ENCODE results near the gene RANBP1. TPM values are rescaled to one million over a fixed set of nuclear protein-coding genes. Genes with fewer than 3 reads are reported as not detected.

The RANBP1 gene
- total and polyA plus RNA-seq, 2 of the 4 experiments (the other 2 are of a cell fraction) = 173 to 376 TPM

DNA sequence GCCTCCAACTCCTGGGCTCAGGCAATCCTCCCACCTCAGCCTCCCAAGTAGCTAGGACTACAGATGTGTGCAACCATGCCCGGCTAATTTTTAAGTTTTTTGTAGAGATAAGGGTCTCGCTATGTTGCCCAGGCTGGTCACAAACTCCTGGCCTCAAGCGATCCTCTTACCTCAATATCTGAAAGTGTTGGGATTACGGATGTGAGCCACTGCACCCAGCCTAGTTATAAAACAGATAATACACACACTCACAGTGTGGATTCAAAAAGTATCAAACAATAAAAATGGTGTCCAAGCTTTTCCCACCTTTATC, 35.3 kb downstream of the RANBP1 start:
- Histone ChIP-seq H3K27me3 (ENCODE audit: control insufficient read depth, insufficient read depth, low read length) (no peaks in the 10 kb centered on the region), H3K56ac (ENCODE audit: extremely low read depth, insufficient read depth, low read length) (no peak overlapping the region)
- in situ Hi-C loops (cut with MboI; ENCODE audit: low sequenced_read_pairs) = loop anchor here (10.0 kb wide), 1 partner anchor 304 kb away; no protein-coding TSS in a partner anchor

More for the DNA sequence above, 35.3 kb downstream of the RANBP1 start:
- Histone ChIP-seq H3K9me1 (ENCODE audit: insufficient read depth, low read length) (no peaks in the 10 kb centered on the region), H3K4ac (ENCODE audit: low read depth, low read length) (no peak overlapping the region), H2BK15ac (ENCODE audit: low read depth, low read length) (no peak overlapping the region), H4K8ac (ENCODE audit: low read depth in 2 of 2, low read length in 2 of 2) (no peak overlapping the region), H3K4me3 (ENCODE audit: insufficient read depth, low read depth, low read length) (no peak overlapping the region), H3K79me1 (ENCODE audit: low read depth in 1 of 2, low read length in 2 of 2) (no peaks in the 10 kb centered on the region), H2AFZ (replicated peaks; ENCODE audit: low read length, poor library complexity) (no peak overlapping the region), H3K36me3 (ENCODE audit: control insufficient read depth, insufficient read depth, low read length) (peaks cover 2% of the 10 kb centered on the region; the same call in 1 of the 2 replicates), H2AK5ac (ENCODE audit: low read depth, low read length) (no peak overlapping the region), H3K4me2 (ENCODE audit: low read depth, low read length) (no peak overlapping the region), H2BK20ac (ENCODE audit: low read depth, low read length) (no peak overlapping the region), H3K4me1 (ENCODE audit: control insufficient read depth, insufficient read depth, low read length) (peaks cover 8% of the 10 kb centered on the region), H4K5ac (ENCODE audit: low read depth, low read length) (no peak overlapping the region), H3K27ac (ENCODE audit: insufficient read depth, low read length) (no peak overlapping the region), H4K20me1 (ENCODE audit: insufficient read depth, low read length) (peaks cover 9% of the 10 kb centered on the region; the same call in 1 of the 2 replicates), H4K91ac (ENCODE audit: insufficient read depth, low read depth, low read length) (no peak overlapping the region), H3K23ac (ENCODE audit: low read depth, low read length) (no peak overlapping the region), H3K18ac (ENCODE audit: low read depth, low read length) (no peak overlapping the region), H3K14ac (replicated peaks; ENCODE audit: low read depth, low read length) (no peak overlapping the region), H3K9ac (ENCODE audit: low read depth, low read length) (no peak overlapping the region), H2AK9ac (replicated peaks; ENCODE audit: low read depth, low read length, poor library complexity) (no peak overlapping the region), H2BK120ac (ENCODE audit: low read depth, low read length) (no peak overlapping the region), H2BK5ac (ENCODE audit: low read depth, low read length, poor library complexity, severe bottlenecking) (no peak overlapping the region), H3K9me3 (ENCODE audit: control insufficient read depth, insufficient read depth, low read length) (no peaks in the 10 kb centered on the region)
- ChIA-PET CTCF (no interaction called here), POLR2A (ENCODE audit: unreplicated experiment) (no interaction called here)
- DNase-seq = no peak
- intact Hi-C loops (cut with micrococcal nuclease) = no loop called here
- dilution Hi-C loops (cut with HindIII; ENCODE audit: low sequenced_read_pairs, unreplicated experiment) = no loop called here
- TF ChIP-seq, protein P1, sequence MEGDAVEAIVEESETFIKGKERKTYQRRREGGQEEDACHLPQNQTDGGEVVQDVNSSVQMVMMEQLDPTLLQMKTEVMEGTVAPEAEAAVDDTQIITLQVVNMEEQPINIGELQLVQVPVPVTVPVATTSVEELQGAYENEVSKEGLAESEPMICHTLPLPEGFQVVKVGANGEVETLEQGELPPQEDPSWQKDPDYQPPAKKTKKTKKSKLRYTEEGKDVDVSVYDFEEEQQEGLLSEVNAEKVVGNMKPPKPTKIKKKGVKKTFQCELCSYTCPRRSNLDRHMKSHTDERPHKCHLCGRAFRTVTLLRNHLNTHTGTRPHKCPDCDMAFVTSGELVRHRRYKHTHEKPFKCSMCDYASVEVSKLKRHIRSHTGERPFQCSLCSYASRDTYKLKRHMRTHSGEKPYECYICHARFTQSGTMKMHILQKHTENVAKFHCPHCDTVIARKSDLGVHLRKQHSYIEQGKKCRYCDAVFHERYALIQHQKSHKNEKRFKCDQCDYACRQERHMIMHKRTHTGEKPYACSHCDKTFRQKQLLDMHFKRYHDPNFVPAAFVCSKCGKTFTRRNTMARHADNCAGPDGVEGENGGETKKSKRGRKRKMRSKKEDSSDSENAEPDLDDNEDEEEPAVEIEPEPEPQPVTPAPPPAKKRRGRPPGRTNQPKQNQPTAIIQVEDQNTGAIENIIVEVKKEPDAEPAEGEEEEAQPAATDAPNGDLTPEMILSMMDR (conservative IDR thresholded peaks at IDR 0.05; ENCODE audit: low read depth, low read length) = no peak
- TF ChIP-seq, protein P2, sequence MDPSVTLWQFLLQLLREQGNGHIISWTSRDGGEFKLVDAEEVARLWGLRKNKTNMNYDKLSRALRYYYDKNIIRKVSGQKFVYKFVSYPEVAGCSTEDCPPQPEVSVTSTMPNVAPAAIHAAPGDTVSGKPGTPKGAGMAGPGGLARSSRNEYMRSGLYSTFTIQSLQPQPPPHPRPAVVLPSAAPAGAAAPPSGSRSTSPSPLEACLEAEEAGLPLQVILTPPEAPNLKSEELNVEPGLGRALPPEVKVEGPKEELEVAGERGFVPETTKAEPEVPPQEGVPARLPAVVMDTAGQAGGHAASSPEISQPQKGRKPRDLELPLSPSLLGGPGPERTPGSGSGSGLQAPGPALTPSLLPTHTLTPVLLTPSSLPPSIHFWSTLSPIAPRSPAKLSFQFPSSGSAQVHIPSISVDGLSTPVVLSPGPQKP (IDR thresholded peaks at IDR 0.05; ENCODE audit: borderline replicate concordance, low read depth, low read length) = no peak
- TF ChIP-seq, protein P3, sequence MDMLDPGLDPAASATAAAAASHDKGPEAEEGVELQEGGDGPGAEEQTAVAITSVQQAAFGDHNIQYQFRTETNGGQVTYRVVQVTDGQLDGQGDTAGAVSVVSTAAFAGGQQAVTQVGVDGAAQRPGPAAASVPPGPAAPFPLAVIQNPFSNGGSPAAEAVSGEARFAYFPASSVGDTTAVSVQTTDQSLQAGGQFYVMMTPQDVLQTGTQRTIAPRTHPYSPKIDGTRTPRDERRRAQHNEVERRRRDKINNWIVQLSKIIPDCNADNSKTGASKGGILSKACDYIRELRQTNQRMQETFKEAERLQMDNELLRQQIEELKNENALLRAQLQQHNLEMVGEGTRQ (IDR thresholded peaks at IDR 0.05; ENCODE audit: low read depth, low read length) = no peak
- no peak for TF ChIP-seq RFX5 (IDR thresholded peaks at IDR 0.05; ENCODE audit: low read depth, low read length)
- no peak for ATAC-seq (ENCODE audit: low read depth)
- 100% methylated on average over 1 of the region's 4 CpGs; no CpG with 5 or more reads in 1 of the 2 experiments for WGBS, 2 experiments (ENCODE audit: extremely low coverage in 2 of 2, insufficient read length in 1 of 2)
- BruUV-seq (replicated peaks) = no TSS peak

Data from IMR-90 (cell line).